ENCODE data around the gene FAM168A.
A peak's percentile ranks its signal among the peaks of the same experiment; 100 is the strongest.

Gene FAM168A

DNA sequence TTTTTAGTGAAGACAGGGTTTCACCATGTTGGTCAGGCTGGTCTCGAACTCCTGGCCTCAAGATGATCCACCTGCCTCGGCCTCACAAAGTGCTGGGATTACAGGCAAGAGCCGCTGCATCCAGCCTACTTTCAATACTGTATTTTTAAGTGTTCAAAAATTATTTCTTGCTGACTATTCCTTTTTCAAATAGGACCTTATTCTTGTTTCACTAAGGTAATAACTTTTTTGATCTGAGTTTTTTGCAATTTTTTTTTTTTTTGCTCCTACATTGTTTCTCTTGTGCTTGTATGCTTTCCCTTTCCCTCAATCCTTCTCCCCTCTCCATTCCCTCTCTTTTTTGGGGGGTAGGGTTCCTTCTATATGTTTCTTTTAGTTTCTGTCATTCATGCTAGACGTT is 73.1 kb downstream of the FAM168A start:
- DNase-seq (ENCODE audit: insufficient read length, low spot score) (no peak), FAIRE-seq (no peak)

DNA sequence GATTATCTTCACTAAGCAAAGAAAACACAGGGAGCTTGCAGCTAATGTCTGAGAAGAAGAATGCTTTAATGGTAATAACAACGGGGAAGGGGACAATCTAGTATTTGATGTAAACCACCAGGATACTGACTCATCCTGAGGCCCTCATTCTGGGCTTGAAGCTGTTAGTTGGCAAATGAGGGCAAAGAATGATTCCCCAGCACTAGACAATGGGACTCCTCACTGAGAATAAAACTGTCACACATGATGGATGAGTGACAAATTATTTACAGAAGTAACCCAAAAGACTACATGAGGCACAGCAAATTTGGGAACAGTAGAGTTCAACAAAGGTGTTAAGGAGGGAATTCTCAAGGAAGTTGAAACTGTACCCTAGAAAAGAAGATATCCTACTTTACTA is 76.3 kb downstream of the FAM168A start:
- no peak for FAIRE-seq

DNA sequence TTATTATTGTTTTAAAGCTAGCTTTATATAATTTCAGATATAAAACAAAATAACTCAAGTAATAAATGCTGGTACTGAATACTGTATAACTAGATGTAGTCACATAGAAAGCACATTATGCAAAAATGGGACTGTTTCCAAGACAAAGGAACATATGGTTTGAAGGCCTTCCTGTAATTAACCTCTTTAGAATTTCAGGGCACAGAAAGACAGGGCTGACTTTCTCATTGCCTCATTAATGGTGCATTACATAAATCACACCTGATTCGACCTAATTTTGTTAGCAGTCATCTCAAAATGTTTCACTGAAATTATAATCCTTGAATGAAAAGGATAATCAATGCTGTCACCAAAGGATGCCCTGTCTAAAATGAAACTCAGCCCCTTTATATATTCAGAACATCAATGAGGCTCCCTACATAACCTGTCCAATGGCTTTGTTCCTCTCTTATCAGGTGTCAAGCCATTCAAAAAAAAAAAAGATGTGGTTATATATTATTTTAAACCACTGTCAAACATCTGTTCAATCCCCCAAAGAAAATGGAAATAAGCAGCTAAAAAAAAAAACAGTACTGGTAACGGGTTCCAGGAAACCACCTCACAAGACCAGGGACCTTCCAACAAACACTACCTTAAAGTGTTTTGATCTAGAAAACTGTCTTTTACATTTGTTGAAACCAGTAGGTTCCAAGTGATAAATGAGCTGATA is 77.4 kb downstream of the FAM168A start:
- FAIRE-seq, result no peak
- DNase-seq (ENCODE audit: insufficient read length, low spot score), result no peak

More for the DNA sequence above, 76.3 kb downstream of the FAM168A start:
- peak; percentile 52 for DNase-seq (ENCODE audit: insufficient read length, low spot score)

DNA sequence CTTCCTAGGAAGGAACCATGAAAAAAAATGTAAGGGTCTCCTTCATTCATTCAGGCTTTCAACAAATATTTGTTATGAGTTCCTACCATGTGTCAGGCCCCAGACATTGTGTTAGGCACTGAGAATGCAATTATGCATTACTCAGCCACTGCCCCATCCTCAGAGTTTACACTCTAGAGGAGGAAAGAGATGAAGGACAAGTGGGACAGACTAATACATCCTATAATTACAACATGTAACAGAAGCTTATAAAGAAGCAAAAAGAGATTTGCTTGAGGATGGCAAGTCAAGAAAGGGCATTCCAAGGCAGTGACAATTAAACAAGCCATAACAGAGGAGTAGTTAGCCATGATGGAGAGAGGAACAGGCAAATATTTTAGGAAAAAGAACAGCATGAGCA is 78.6 kb downstream of the FAM168A start:
- FAIRE-seq, result no peak

DNA sequence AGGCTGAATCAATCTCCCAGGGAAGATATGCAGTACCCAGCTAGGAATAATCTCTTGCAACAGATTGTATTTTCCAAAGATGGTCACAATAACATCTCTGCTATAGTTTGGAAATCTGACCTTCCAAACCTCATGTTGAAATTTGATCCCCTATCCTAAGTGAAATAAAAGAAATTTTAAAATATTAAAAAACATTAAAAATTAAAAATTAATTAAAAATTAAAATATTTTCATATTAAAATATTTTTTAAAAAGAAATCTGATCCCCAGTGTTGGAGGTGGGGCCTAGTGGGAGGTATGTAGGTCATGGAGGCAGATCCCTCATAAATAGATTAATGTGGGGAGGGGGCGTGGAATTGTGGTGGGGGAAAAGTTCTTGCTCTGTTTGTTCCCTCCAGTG is 79.7 kb downstream of the FAM168A start:
- FAIRE-seq (no peak), DNase-seq (ENCODE audit: insufficient read length, low spot score) (no peak)

More for the DNA sequence above, 78.6 kb downstream of the FAM168A start:
- DNase-seq (ENCODE audit: insufficient read length, low spot score), result no peak

DNA sequence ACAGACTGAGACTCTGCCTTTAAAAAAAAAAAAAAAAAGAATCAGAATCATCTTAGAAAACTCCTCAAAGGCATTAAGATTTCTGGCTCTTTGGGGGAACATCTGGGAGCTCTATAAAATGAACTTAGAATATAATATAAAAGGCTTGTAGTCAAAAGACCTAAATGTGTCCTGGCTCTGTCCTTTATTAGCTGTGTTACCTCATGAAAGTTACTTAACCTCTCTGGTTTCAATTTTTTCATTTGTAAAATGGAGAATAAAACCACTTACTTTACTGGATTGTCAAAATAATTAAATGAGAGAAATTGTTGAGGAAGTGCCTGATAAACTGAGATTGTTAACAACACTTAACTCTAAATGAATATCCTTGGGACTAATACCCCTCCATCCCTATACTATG is 81.8 kb downstream of the FAM168A start:
- no peak for DNase-seq (ENCODE audit: insufficient read length, low spot score)
- FAIRE-seq, result no peak

DNA sequence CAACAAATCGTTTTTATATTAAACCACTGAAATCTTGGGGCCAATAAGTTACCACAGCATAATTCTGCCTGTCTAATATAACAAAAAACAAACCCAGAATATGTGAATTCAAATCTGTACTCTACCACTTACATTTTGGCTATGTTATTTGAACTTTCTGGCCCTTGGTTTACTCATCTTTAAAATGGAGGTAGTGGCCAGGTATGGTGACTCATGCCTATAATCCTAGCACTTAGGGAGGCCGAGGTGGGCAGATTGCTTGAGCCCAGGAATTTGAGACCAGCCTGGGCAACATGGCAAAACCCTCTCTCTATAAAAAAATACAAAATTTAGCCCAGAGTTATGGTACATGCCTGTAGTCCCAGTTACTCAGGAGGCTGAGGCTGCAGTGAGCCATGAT is 84.2 kb downstream of the FAM168A start:
- FAIRE-seq (no peak), DNase-seq (ENCODE audit: insufficient read length, low spot score) (no peak)

DNA sequence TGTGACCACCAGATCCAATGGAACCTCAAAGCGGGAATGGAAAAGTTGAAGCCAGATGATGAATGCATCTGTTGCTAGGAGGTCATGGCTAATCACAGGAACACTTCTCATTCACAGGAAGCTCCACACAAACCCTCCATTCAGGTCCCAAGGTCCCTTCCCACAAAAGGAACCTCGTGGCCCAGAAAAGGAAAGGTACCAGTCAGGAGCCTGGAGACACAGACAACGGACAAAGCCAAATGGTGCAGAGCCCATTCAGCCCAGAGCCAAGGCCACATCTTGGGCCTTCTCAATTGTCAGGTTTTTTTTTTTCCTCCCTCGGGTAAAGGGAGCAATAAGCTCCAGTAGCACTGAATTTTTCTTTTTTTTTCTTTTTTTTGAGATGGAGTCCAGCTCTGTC is 87.0 kb downstream of the FAM168A start:
- FAIRE-seq (no peak), DNase-seq (ENCODE audit: insufficient read length, low spot score) (no peak)

DNA sequence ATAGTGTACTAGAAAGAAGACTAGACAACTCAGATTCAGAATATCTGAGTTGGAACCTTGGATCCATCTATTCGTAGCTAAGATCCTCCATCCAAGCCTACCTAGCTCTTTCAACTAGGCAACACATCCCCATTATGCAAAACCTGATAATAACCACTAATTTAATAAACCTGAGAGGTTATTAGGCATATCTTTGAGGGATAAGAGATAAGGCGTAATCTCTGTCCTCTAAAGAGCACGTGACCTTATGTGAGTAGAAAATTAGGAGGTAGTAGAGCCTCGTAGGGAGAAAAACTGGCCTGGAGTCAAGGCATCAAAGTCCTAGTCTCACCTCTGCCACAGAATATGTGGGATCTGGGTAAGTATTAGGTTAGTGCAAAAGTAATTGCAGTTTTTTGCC is 87.8 kb downstream of the FAM168A start:
- no peak for FAIRE-seq
- no peak for DNase-seq (ENCODE audit: insufficient read length, low spot score)

DNA sequence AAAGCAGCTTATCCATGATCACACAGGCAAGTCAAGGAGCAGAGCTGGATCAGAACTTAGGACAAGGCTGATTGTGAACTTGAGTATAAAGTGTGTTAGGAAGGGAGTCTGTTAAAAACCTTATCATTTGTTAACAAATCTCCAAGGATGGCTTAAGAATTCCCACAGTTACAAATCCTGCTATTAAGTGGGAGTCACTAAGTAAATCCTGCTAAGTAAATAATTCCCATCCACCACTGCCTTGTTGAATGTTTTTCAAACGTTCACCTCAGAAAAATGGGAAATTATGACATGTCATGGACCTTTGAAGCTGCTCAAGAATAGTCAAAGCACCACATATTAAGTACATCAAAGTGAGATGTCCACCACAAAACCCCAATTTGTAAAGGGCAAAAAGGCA is 88.7 kb downstream of the FAM168A start:
- FAIRE-seq (no peak), DNase-seq (ENCODE audit: insufficient read length, low spot score) (no peak)

DNA sequence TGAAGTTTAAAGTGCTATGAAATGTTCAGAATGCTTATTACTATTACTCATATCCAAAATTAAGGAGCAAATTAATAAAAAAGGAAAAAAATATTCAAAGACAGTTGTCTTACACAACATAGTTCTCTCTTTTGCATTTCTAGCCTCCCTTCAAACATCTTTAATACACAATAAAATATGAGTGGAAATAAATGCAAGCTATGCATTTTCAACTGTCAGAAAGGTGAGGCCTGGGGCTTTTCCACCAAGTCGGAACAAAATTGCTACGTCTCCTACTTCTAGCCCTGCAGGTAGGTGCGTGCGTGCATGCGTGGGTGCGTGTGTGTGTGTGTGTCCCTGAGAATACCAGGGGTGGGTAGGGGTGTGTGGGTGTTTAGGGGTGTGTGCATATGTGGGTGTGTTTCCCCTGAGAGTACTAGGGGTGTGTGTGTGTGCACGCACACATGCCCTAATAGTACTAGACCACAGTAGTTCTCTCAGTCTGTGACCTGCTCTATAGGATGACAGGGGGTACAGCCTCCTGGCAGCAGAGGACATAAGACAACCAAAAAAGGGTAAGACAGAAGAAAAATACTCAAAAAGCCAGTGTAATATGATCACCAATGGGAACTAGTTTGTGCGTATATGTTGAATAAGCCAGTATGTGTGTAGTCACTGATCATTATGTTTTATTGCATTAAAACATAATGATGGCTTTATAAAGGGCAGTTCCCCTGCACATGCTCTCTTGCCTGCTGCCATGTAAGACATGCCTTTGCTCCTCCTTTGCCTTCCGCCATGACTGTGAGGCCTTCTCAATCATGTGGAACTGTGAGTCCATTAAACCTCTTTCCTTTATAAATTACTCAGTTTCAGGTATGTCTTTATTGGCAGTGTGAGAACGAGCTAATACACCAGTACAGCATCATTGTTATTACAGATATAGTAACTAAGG is 89.4 kb downstream of the FAM168A start:
- FAIRE-seq, result peak; percentile 70
- no peak for DNase-seq (ENCODE audit: insufficient read length, low spot score)

DNA sequence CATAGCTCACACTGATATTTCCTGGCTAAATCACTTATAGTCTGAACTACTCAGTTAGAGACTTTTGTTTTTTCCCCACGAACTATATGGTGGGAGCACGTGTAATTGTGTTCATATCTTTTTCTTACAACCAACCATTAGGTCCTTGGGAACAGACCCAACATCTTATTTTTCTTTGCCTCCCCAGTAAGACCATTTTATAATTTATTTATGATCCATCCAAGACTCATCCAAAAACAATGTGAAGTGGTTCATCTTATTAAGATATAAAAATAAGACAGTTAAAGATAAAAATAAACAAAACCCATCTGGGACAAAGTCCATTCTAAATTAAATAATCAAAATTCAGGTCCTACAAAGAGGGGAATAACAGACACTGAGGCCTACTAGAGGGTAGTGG is 90.8 kb downstream of the FAM168A start:
- no peak for DNase-seq (ENCODE audit: insufficient read length, low spot score)
- FAIRE-seq, result no peak

DNA sequence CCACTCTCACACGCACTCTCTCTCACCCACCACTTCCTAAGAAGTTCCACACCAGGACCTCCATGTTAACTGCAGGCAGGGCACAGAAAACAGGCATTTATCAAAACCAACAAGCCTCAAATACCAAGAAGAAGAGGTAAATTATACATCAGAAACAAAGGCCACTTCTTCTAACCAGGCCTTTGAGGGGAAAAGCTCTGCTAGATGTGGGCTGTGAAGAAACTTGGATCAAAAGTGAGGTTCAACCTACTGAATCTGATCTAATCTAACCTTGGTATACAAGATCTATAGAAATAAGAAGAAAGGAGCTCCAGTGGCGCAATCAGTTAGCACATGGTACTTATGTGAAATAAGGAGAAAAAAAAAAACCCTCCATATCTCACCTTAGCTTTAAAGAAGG is 91.9 kb downstream of the FAM168A start:
- FAIRE-seq (no peak), DNase-seq (ENCODE audit: insufficient read length, low spot score) (no peak)

DNA sequence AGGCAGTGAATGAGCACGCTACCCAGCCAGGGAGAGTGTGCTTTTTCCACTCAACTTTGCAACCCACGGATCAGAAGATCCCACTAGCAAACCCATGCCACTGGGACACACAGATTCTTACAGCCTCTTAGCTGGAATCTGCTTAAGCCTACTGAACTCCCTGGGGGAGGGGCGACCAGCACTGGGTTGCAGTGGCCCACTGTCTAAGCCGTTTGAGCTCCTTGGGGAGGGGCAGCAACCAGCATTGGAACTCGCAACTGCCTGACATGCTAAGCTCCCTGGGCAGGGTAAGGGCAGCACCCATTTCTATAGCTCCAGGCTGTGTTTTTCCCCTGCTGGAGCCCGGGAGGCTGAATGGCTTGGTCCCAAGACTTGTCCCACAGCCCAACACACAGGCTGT is 99.6 kb downstream of the FAM168A start:
- DNase-seq (ENCODE audit: insufficient read length, low spot score), result no peak
- no peak for FAIRE-seq

DNA sequence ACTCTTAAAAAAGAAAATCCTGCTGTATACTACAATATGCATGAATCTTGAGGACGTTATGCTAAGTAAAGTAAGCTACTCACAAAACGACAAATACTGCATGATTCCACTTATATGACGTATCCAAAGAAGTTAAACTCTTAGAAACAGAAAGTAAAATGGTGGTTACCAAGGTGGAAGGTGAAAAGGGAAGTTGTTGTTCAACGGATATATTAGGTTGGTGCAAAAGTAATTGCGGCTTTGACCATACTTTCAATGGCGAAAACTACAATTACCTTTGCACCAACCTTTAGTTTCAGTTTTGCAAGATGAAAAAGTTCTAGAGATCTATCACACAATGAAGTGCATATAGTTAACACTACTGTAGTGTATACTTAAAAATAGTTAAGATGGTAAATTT is 101.8 kb downstream of the FAM168A start:
- no peak for FAIRE-seq
- DNase-seq (ENCODE audit: insufficient read length, low spot score), result no peak

DNA sequence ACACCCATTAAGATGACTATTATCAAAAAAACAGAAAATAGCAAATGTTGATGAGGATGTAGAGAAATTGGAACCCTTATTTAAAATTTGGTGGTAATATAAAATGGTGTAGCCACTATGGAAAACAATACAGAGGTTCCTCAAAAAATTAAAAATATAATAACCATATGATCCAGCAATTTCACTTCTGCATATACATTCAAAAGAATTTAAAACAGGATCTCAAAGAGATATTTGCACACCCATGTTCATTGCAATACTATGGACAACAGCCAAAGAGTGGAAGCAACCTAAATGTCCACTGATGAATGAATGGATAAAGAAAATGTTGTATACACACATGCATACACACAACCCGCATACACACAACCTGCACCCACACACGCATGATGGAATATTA is 102.2 kb downstream of the FAM168A start:
- FAIRE-seq, result no peak

DNA sequence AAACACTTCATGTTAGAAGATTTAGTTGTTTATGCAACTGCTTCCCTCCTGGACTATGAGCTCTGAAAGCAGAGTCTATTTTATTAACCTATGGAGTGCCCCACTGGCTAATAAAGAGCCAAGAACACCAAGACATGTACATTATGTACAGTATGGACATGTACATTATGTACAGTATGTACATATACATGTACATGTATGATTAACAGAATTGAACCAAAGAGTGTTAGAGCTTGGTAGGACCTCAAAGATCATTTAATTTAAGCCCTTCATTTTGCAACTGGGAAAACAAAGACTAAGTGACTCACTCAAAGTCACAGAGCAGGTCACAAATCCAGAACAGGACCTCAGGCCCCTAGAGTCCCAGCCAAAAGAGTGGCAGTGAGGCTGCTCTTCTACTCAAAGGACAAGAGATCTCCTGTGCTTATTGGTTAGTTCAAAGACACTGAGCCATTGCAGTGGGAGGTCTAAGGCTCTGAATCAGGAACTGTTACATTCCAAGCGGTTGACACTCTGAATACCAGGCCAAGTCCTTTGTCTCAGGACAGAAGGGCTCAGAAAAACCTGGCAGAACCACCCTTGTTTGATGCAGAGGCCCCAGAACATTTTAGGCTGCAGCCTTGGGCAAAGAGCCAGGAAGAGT is 103.8 kb downstream of the FAM168A start:
- peak; percentile 19 for DNase-seq (ENCODE audit: insufficient read length, low spot score)
- peak; percentile 67 for FAIRE-seq

More for the DNA sequence above, 102.2 kb downstream of the FAM168A start:
- no peak for DNase-seq (ENCODE audit: insufficient read length, low spot score)

DNA sequence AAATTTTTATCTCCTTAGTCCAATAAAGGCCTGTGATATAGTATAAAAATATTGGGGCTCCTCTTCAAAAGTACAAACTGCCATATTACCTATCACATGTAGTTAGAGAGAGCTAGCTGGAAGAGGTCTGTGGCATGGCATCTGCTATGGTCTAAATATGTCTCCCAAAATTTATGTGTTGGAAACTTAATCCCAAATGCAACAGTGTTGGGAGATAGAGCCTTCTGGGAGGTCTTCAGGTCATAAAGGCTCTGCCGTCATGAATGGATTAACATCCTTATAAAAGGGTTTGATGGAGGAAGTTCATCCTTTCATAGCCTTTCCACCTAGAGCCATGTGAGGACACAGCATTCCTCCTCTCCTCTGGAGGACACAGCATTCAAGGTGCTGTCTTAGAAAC is 116.3 kb downstream of the FAM168A start:
- DNase-seq (ENCODE audit: insufficient read length, low spot score), result no peak
- no peak for FAIRE-seq

DNA sequence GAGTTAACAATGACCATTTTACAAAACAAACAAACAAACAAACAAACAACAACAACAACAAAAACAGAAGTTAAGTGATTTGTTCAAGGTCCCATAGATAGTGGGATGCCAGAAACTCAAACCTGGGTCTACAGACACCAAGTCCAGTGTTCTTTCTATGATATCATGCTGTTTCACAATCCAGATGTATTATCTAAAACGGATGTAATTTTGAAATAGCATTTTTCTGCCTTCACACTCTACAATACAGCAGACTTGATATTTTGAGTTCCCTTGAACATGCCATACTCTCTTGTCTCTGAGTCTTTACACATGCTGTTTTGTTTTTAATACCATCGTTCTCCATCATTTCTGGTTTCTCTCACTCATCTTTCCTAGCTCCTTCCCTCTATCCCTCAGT is 117.2 kb downstream of the FAM168A start:
- FAIRE-seq, result no peak
- no peak for DNase-seq (ENCODE audit: insufficient read length, low spot score)

DNA sequence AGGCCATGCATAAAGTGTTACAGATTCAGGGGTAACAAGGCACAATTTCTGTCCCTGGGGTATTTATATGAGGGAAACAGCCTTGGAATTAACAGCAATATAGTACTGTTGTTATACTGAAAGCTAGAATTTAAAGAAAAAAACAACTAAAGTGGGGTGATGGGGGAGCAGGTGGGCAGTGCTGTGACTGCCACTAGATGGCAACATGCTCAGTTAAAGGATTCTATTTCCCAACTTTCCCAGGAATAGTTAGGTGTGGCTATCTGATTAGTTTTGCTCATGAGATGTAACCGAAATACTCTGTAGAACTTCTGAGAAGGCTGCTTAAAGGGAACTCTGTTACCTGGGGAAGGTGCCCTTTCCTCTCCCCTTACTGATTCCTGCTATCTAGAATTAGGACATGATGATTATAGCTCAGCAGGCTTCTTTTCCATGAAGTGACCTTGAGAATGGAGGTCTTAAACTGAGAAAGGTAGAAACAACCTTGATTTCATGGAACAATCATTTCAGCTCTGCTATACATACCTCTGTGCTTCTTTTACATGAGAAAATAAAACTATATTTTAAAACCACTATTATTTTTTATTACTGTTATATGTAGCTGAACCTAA is 119.1 kb downstream of the FAM168A start:
- peak; percentile 55 for FAIRE-seq
- DNase-seq (ENCODE audit: insufficient read length, low spot score), result peak; percentile 61

DNA sequence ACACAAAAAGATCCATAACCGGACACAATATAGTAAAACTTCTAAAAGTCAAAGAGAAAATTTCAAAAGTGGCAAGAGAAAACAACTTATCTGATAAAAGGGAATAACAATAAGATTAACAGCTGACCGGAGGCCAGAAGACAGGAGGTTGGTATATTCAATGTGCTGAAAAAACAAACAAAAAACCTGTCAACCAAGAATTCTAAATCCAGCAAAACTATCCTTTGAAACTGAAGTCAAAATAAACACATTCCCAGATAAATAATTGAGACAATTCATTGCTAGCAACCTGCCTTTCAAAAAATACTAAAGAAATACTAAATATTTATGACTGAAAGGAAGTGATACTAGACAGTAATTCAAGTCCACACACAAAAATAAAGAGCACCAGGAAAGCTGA is 120.4 kb downstream of the FAM168A start:
- DNase-seq (ENCODE audit: insufficient read length, low spot score) (no peak), FAIRE-seq (no peak)

Data from HTR-8/SVneo (cell line).